GM21528 (cell line): ENCODE measurements around the gene ZDHHC4.
"Not testable (repeated sequence)": the region's sequence is repeated elsewhere in the genome, so short reads cannot be mapped to it uniquely, and the experiment has no call there.

Source experiments
- ATAC-seq: cut with Tn5 transposase; IDR thresholded peaks from one replicate; pipeline ENCODE4 v1.9.1; 2021; ENCODE audit warnings: mild to moderate bottlenecking, moderate library complexity; ENCODE audit not compliant: unreplicated experiment, low FRiP score

The ZDHHC4 gene

GRCh38 chr7:6630007-6630849 is 53.0 kb downstream of the ZDHHC4 start:
- no peak for ATAC-seq

DNA sequence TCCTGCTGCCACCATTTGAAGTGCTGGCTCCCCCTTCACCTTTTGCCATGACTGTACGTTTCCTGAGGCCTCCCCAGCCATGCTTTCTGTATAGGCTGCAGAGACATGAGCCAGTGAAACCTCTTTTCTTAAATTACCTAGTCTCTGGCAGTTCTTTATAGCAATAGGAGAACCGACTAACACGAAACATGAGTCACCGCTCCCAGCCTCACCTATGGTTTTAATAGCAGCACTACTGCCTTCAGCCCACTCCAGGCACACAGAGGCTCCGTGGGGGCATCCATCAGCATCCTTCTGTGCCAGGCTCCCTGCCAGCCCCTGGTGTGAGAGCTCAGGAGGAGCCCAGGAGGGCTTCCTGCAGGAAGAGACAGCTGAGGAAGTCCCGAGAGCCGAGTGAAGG is 54.4 kb downstream of the ZDHHC4 start:
- ATAC-seq, result no peak

- no peak for ATAC-seq
These were observed 56.8 kb downstream of the ZDHHC4 start for GRCh38 chr7:6634021-6634420.

GRCh38 chr7:6634971-6635370 is 57.7 kb downstream of the ZDHHC4 start:
- ATAC-seq, result not testable (repeated sequence)

DNA sequence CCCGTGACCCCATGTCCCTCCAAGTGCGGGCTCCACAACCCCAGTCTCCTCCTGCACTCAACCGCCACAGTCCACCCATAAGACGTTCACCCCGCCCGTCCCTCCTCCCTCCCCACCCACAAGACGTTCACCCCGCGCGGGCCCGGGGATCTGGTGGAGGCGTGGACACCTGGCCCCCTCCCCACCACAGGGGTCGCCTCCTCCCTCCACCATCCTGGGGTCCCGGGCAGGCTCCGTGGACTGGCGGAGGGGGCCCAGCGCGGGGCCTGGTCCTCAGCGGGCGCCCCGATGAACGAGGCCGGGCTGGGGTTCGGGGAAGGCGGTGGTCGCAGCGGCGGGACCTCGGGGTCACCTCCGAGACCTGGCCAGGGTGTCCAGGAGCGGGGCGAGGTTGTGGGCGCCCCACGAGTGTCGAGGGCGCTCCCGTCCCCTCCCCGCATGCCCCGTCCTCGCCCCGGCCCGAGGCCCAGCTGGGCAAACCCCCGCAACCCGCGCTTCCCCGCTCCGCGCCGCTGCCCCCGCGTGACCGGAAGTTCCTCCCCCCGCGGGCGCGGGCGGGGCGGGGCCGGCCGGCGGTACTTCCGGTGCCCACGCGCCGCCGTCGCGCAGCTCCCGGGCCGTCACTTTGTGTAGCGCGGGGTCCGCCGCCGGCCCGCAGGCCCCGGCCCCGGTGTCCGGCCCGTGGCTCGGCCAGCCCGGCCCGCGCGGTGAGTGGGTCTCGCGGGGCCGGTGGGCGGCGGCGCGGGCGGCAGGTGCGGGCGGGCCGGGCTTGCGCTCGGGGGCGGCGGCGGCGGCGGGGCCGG is 59.7 kb downstream of the ZDHHC4 start, which contains the start of gene ZNF316:
ZNF316 (plus strand) TSS at position 578 of the 803 bp plus-strand sequence. CDS start 5,092 bp downstream, outside the sequence.
- peak; percentile 63 for ATAC-seq

GRCh38 chr7:6637544-6638229 is 60.4 kb downstream of the ZDHHC4 start:
- peak; percentile 79 for ATAC-seq
